HEK293 (cell line): ENCODE data around the gene UBE2G1.

ENCODE experiments used
- BCL11A ChIP-seq: fragments of 450-650 bp; formaldehyde crosslinking; IDR thresholded peaks from 2 replicates; pipeline ENCODE4 v1.5.1; 2016; ENCODE audit warnings: low read depth, missing biosample characterization, missing genetic modification characterization
- BCL11B ChIP-seq: fragments of 450-650 bp; formaldehyde crosslinking; IDR thresholded peaks from 2 replicates; pipeline ENCODE4 v1.5.1; 2016; ENCODE audit warnings: low read depth, missing biosample characterization, missing genetic modification characterization
- GLI4 ChIP-seq: fragments of 450-650 bp; formaldehyde crosslinking; IDR thresholded peaks from 2 replicates; pipeline ENCODE4 v1.5.1; 2016; ENCODE audit warnings: missing biosample characterization, missing genetic modification characterization
- SP3 ChIP-seq: fragments of 450-650 bp; formaldehyde crosslinking; IDR thresholded peaks from 2 replicates; pipeline ENCODE4 v1.5.1; 2016; ENCODE audit warnings: missing biosample characterization, missing genetic modification characterization
- TCF7L2 ChIP-seq: IDR thresholded peaks from 2 replicates; pipeline ENCODE4 v1.6.1; 2011; ENCODE audit warnings: low read depth, mild to moderate bottlenecking, inconsistent platforms, low read length, moderate library complexity, borderline replicate concordance
- ZFP37 ChIP-seq: fragments of 450-650 bp; formaldehyde crosslinking; IDR thresholded peaks from 2 replicates; pipeline ENCODE4 v1.5.1; 2016; ENCODE audit warnings: missing biosample characterization, missing genetic modification characterization
- ZNF132 ChIP-seq: fragments of 450-650 bp; formaldehyde crosslinking; IDR thresholded peaks from 2 replicates; pipeline ENCODE4 v1.5.1; 2017; ENCODE audit warnings: missing biosample characterization, missing genetic modification characterization, borderline replicate concordance
- ZNF140 ChIP-seq: fragments of 450-650 bp; formaldehyde crosslinking; IDR thresholded peaks from 2 replicates; pipeline ENCODE4 v1.5.1; 2016; ENCODE audit warnings: missing biosample characterization, missing genetic modification characterization
- ZNF155 ChIP-seq: fragments of 450-650 bp; formaldehyde crosslinking; IDR thresholded peaks from 2 replicates; pipeline ENCODE4 v1.5.1; 2016; ENCODE audit warnings: missing biosample characterization, missing genetic modification characterization
- ZNF174 ChIP-seq: fragments of 450-650 bp; formaldehyde crosslinking; IDR thresholded peaks from 2 replicates; pipeline ENCODE4 v1.5.0; 2017; ENCODE audit warnings: missing biosample characterization, mild to moderate bottlenecking, missing genetic modification characterization
- ZNF175 ChIP-seq: fragments of 450-650 bp; formaldehyde crosslinking; IDR thresholded peaks from 2 replicates; pipeline ENCODE4 v1.5.1; 2016; ENCODE audit warnings: missing biosample characterization, missing genetic modification characterization
- ZNF221 ChIP-seq: fragments of 450-650 bp; formaldehyde crosslinking; IDR thresholded peaks from 2 replicates; pipeline ENCODE4 v1.5.1; 2017; ENCODE audit warnings: missing biosample characterization, missing genetic modification characterization, borderline replicate concordance
- ZNF23 ChIP-seq: fragments of 450-650 bp; formaldehyde crosslinking; IDR thresholded peaks from 2 replicates; pipeline ENCODE4 v1.5.1; 2016; ENCODE audit warnings: missing biosample characterization, missing genetic modification characterization, borderline replicate concordance
- ZNF37A ChIP-seq: fragments of 450-650 bp; IDR thresholded peaks from 2 replicates; pipeline ENCODE4 v1.5.1; 2018; ENCODE audit warnings: missing biosample characterization, missing genetic modification characterization
- ZNF391 ChIP-seq: fragments of 450-650 bp; formaldehyde crosslinking; IDR thresholded peaks from 2 replicates; pipeline ENCODE4 v1.5.1; 2016; ENCODE audit warnings: low read depth, missing biosample characterization, missing genetic modification characterization, borderline replicate concordance
- ZNF561 ChIP-seq: fragments of 450-650 bp; IDR thresholded peaks from 2 replicates; pipeline ENCODE4 v1.5.1; 2018; ENCODE audit warnings: missing biosample characterization, missing genetic modification characterization, borderline replicate concordance
- ZNF610 ChIP-seq: fragments of 450-650 bp; formaldehyde crosslinking; IDR thresholded peaks from 2 replicates; pipeline ENCODE4 v1.5.1; 2016; ENCODE audit warnings: missing biosample characterization, missing genetic modification characterization, borderline replicate concordance
- TF ChIP-seq, protein P1 (sequence below): fragments of 450-650 bp; formaldehyde crosslinking; IDR thresholded peaks from 2 replicates; pipeline ENCODE4 v1.5.1; 2017; ENCODE audit warnings: missing biosample characterization, mild to moderate bottlenecking, missing genetic modification characterization, moderate library complexity
- TF ChIP-seq, protein P2 (sequence below): fragments of 450-650 bp; formaldehyde crosslinking; IDR thresholded peaks from 2 replicates; pipeline ENCODE4 v1.5.1; 2016; ENCODE audit warnings: missing biosample characterization, missing genetic modification characterization
- TF ChIP-seq, protein P3 (sequence below): fragments of 450-650 bp; formaldehyde crosslinking; IDR thresholded peaks from 2 replicates; pipeline ENCODE4 v1.5.1; 2017; ENCODE audit warnings: missing biosample characterization, missing genetic modification characterization
- TF ChIP-seq, protein P4 (sequence below): fragments of 450-650 bp; formaldehyde crosslinking; IDR thresholded peaks from 2 replicates; pipeline ENCODE4 v1.5.1; 2017; ENCODE audit warnings: missing biosample characterization, missing genetic modification characterization

UBE2G1 gene

DNA sequence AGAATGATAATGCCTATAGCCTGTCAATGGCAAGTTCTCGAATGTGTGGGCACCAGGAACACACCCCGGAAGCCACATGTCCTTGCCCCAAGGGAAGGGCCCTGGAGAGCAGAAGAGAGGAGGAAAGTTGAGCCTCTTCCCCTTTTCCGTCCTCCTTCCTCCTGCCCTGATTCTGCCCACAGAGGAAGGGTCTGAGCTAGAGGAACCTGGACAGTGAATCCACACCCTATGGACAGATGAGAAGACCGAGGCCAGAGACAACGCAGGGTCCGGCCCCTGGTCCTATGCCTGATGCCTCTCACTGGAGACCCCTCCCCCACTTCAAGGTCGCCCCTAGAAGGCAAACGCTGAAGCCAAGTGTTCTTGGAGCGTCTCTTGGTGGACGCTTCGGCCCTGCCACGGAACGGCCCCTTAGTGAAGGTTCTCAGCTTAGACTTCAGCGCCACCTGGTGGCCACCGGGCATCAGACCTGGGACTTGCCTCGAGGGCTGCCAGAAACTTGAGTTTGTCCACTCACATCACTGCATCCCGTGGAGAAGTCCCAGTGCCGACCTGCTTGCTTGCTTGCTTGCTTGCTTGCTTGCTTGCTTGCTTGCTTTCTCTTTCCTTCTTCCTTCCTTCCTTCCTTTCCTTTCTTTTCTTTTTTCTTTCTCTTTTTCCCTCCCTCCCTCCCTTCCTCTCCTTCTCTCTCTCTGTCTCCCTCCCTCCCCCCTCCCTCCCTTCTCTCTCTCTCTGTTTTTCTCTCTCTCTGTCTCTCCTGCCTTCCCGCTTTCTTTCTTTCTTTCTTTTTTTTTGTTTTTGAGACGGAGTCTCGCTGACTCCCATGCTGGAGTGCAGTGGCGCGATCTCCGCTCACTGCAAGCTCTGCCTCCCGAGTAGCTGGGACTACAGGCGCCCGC is 46.7 kb upstream of the UBE2G1 start (continued):
- TF ChIP-seq ZNF174 (tag by site-specific recombination): no peak
- TF ChIP-seq ZNF561 (tag by site-specific recombination): no peak
- TF ChIP-seq ZFP37 (tag by site-specific recombination): no peak
- no peak for TF ChIP-seq ZNF221
- TF ChIP-seq ZNF140 (tag by site-specific recombination): no peak
- TF ChIP-seq, protein P1, sequence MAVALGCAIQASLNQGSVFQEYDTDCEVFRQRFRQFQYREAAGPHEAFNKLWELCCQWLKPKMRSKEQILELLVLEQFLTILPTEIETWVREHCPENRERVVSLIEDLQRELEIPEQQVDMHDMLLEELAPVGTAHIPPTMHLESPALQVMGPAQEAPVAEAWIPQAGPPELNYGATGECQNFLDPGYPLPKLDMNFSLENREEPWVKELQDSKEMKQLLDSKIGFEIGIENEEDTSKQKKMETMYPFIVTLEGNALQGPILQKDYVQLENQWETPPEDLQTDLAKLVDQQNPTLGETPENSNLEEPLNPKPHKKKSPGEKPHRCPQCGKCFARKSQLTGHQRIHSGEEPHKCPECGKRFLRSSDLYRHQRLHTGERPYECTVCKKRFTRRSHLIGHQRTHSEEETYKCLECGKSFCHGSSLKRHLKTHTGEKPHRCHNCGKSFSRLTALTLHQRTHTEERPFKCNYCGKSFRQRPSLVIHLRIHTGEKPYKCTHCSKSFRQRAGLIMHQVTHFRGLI (tag by site-specific recombination): no peak
- TF ChIP-seq BCL11B (tag by site-specific recombination): 0 out of 2 replicates have a peak, but pooled peaks have one; percentile 21
- TF ChIP-seq BCL11A (tag by site-specific recombination): 0 out of 2 replicates have a peak, but pooled peaks have one; percentile 46
- TF ChIP-seq ZNF610: no peak
- TF ChIP-seq, protein P2, sequence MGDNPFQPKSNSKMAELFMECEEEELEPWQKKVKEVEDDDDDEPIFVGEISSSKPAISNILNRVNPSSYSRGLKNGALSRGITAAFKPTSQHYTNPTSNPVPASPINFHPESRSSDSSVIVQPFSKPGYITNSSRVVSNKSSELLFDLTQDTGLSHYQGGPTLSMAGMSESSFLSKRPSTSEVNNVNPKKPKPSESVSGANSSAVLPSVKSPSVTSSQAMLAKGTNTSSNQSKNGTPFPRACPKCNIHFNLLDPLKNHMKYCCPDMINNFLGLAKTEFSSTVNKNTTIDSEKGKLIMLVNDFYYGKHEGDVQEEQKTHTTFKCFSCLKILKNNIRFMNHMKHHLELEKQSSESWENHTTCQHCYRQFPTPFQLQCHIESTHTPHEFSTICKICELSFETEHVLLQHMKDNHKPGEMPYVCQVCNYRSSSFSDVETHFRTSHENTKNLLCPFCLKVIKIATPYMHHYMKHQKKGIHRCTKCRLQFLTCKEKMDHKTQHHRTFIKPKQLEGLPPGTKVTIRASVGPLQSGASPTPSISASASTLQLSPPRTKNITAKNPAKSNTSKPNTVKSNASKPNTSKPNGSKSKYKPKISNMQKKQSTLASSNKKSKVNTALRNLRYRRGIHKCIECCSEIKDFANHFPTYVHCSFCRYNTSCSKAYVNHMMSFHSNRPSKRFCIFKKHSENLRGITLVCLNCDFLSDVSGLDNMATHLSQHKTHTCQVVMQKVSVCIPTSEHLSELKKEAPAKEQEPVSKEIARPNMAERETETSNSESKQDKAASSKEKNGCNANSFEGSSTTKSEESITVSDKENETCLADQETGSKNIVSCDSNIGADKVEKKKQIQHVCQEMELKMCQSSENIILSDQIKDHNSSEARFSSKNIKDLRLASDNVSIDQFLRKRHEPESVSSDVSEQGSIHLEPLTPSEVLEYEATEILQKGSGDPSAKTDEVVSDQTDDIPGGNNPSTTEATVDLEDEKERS (tag by site-specific recombination): no peak
- TF ChIP-seq TCF7L2: no peak
- TF ChIP-seq SP3 (tag by site-specific recombination): no peak
- TF ChIP-seq, protein P3, sequence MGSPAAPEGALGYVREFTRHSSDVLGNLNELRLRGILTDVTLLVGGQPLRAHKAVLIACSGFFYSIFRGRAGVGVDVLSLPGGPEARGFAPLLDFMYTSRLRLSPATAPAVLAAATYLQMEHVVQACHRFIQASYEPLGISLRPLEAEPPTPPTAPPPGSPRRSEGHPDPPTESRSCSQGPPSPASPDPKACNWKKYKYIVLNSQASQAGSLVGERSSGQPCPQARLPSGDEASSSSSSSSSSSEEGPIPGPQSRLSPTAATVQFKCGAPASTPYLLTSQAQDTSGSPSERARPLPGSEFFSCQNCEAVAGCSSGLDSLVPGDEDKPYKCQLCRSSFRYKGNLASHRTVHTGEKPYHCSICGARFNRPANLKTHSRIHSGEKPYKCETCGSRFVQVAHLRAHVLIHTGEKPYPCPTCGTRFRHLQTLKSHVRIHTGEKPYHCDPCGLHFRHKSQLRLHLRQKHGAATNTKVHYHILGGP: peak; percentile 49; the same call in 1 of the 2 replicates
- no peak for TF ChIP-seq ZNF175 (tag by site-specific recombination)
- TF ChIP-seq GLI4 (tag by site-specific recombination): no peak
- no peak for TF ChIP-seq ZNF132
- TF ChIP-seq ZNF391: no peak; the same call in 1 of the 2 replicates
- TF ChIP-seq ZNF37A: no peak
- TF ChIP-seq, protein P4, sequence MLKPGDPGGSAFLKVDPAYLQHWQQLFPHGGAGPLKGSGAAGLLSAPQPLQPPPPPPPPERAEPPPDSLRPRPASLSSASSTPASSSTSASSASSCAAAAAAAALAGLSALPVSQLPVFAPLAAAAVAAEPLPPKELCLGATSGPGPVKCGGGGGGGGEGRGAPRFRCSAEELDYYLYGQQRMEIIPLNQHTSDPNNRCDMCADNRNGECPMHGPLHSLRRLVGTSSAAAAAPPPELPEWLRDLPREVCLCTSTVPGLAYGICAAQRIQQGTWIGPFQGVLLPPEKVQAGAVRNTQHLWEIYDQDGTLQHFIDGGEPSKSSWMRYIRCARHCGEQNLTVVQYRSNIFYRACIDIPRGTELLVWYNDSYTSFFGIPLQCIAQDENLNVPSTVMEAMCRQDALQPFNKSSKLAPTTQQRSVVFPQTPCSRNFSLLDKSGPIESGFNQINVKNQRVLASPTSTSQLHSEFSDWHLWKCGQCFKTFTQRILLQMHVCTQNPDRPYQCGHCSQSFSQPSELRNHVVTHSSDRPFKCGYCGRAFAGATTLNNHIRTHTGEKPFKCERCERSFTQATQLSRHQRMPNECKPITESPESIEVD (tag by site-specific recombination): no peak
- no peak for TF ChIP-seq ZNF23 (tag by site-specific recombination)
- TF ChIP-seq ZNF155: no peak
